Adipocyte (in vitro differentiated cells): ENCODE measurements around the gene GAS2L2.

ENCODE experiments used
- DNase-seq: peaks from one replicate; pipeline ENCODE4 v3.0.0-alpha.2; 2015; ENCODE audit warnings: low read depth
- H3K27me3 ChIP-seq: replicated peaks from 2 replicates; pipeline ENCODE4 v1.7.0; 2013; ENCODE audit warnings: mild to moderate bottlenecking, low read length, moderate library complexity; ENCODE audit not compliant: control insufficient read depth, insufficient read depth
- H3K36me3 ChIP-seq: 2 replicates; pipeline ENCODE4 v1.7.0; 2013; ENCODE audit warnings: low read length, mild to moderate bottlenecking, moderate library complexity; ENCODE audit not compliant: control insufficient read depth, insufficient read depth, severe bottlenecking
- H3K4me1 ChIP-seq: 2 replicates; pipeline ENCODE4 v1.7.0; 2013; ENCODE audit warnings: mild to moderate bottlenecking, low read length, moderate library complexity; ENCODE audit not compliant: control insufficient read depth, insufficient read depth
- H3K4me3 ChIP-seq: 2 replicates; pipeline ENCODE4 v1.7.0; 2013; ENCODE audit warnings: mild to moderate bottlenecking, low read length, moderate library complexity
- H3K9ac ChIP-seq: 2 replicates; pipeline ENCODE4 v1.7.0; 2013; ENCODE audit warnings: mild to moderate bottlenecking, low read length, moderate library complexity
- H3K9me3 ChIP-seq: 2 replicates; pipeline ENCODE4 v1.7.0; 2013; ENCODE audit warnings: mild to moderate bottlenecking, low read length, moderate library complexity; ENCODE audit not compliant: control insufficient read depth

The GAS2L2 gene

GRCh38 chr17:35769895-35770486, 17.0 kb upstream of the GAS2L2 start:
- H3K4me1 ChIP-seq = peaks cover 21% of the 10 kb centered on the region
- no peaks in the 10 kb centered on the region for H3K9me3 ChIP-seq
- no peaks in the 10 kb centered on the region for H3K36me3 ChIP-seq
- no peak overlapping the region for H3K4me3 ChIP-seq
- peaks cover 76% of the 10 kb centered on the region for H3K27me3 ChIP-seq
- no peak for DNase-seq
- no peak overlapping the region for H3K9ac ChIP-seq

- Histone ChIP-seq H3K4me1 (peaks cover 11% of the 10 kb centered on the region), H3K4me3 (no peak overlapping the region), H3K27me3 (peaks cover 72% of the 10 kb centered on the region), H3K36me3 (no peaks in the 10 kb centered on the region), H3K9me3 (no peaks in the 10 kb centered on the region), H3K9ac (no peak overlapping the region)
- DNase-seq = no peak
Measured at GRCh38 chr17:35768797-35769196, 15.8 kb upstream of the GAS2L2 start.

GRCh38 chr17:35766903-35767510, 14.0 kb upstream of the GAS2L2 start:
- DNase-seq = peak; percentile 81
- Histone ChIP-seq H3K36me3 (no peaks in the 10 kb centered on the region), H3K27me3 (peaks cover 61% of the 10 kb centered on the region), H3K4me1 (peaks cover 2% of the 10 kb centered on the region), H3K9me3 (no peaks in the 10 kb centered on the region), H3K9ac (no peak overlapping the region), H3K4me3 (no peak overlapping the region)

GRCh38 chr17:35766489-35766877, 13.4 kb upstream of the GAS2L2 start:
- H3K4me3 ChIP-seq = no peak overlapping the region
- no peak overlapping the region for H3K9ac ChIP-seq
- no peak for DNase-seq
- no peaks in the 10 kb centered on the region for H3K36me3 ChIP-seq
- H3K9me3 ChIP-seq = no peaks in the 10 kb centered on the region
- peaks cover 2% of the 10 kb centered on the region for H3K4me1 ChIP-seq
- H3K27me3 ChIP-seq = peaks cover 62% of the 10 kb centered on the region

GRCh38 chr17:35765756-35766488, 12.9 kb upstream of the GAS2L2 start:
- H3K4me3 ChIP-seq = no peak overlapping the region
- H3K9me3 ChIP-seq = no peaks in the 10 kb centered on the region
- H3K27me3 ChIP-seq = peaks cover 63% of the 10 kb centered on the region
- H3K9ac ChIP-seq = no peak overlapping the region
- peaks cover 2% of the 10 kb centered on the region for H3K4me1 ChIP-seq
- H3K36me3 ChIP-seq = no peaks in the 10 kb centered on the region
- no peak for DNase-seq

- DNase-seq = no peak
- no peak overlapping the region for H3K4me3 ChIP-seq
- no peaks in the 10 kb centered on the region for H3K9me3 ChIP-seq
- H3K36me3 ChIP-seq = no peaks in the 10 kb centered on the region
- H3K4me1 ChIP-seq = peaks cover 2% of the 10 kb centered on the region
- H3K9ac ChIP-seq = no peak overlapping the region
- peaks cover 63% of the 10 kb centered on the region for H3K27me3 ChIP-seq
Measured at GRCh38 chr17:35765086-35765710, 12.2 kb upstream of the GAS2L2 start.

- Histone ChIP-seq H3K9me3 (no peaks in the 10 kb centered on the region), H3K4me1 (peaks cover 2% of the 10 kb centered on the region), H3K36me3 (no peaks in the 10 kb centered on the region), H3K27me3 (peaks cover 63% of the 10 kb centered on the region), H3K4me3 (peak overlapping the region; percentile 65), H3K9ac (peak overlapping the region; percentile 49)
- DNase-seq = peak; percentile 92
Measured at GRCh38 chr17:35764123-35764991, 11.3 kb upstream of the GAS2L2 start.

GRCh38 chr17:35763767-35764122, 10.7 kb upstream of the GAS2L2 start:
- Histone ChIP-seq H3K4me1 (peaks cover 2% of the 10 kb centered on the region), H3K27me3 (peaks cover 63% of the 10 kb centered on the region), H3K4me3 (peak overlapping the region; percentile 50), H3K36me3 (no peaks in the 10 kb centered on the region), H3K9ac (peak overlapping the region; percentile 49), H3K9me3 (no peaks in the 10 kb centered on the region)
- DNase-seq = no peak

GRCh38 chr17:35761601-35762000, 8.6 kb upstream of the GAS2L2 start:
- Histone ChIP-seq H3K36me3 (no peaks in the 10 kb centered on the region), H3K9me3 (peaks cover 4% of the 10 kb centered on the region)

GRCh38 chr17:35760587-35760986, 7.5 kb upstream of the GAS2L2 start, which contains the start of gene C17orf50:
TSS of gene C17orf50 (plus strand) at chr17:35760887. CDS start at chr17:35760942, 55 bp downstream.
- Histone ChIP-seq H3K9me3 (peaks cover 4% of the 10 kb centered on the region), H3K9ac (no peak within 1 kb of the TSS), H3K4me1 (peaks cover 2% of the 10 kb centered on the region), H3K27me3 (peaks cover 40% of the 10 kb centered on the region), H3K36me3 (no peaks in the 10 kb centered on the region), H3K4me3 (no peak within 1 kb of the TSS)
- no peak for DNase-seq

More at GRCh38 chr17:35761601-35762000, 8.6 kb upstream of the GAS2L2 start:
- DNase-seq = no peak
- Histone ChIP-seq H3K27me3 (peaks cover 49% of the 10 kb centered on the region), H3K4me1 (peaks cover 2% of the 10 kb centered on the region), H3K4me3 (no peak overlapping the region), H3K9ac (no peak overlapping the region)
